AG09309 (cell line): Measurements from ENCODE around the gene TXNDC17.

ENCODE experiments used
- DNase-seq: peaks from one replicate; pipeline ENCODE4 v3.0.0-alpha.2; 2010; ENCODE audit warnings: low read depth
- H3K4me3 ChIP-seq: 2 replicates; pipeline ENCODE4 v1.5.1; 2011; ENCODE audit warnings: mild to moderate bottlenecking, low read depth, low read length, moderate library complexity; ENCODE audit not compliant: control insufficient read depth
- CTCF ChIP-seq: IDR thresholded peaks from 2 replicates; pipeline ENCODE4 v1.5.1; 2011; ENCODE audit warnings: mild to moderate bottlenecking, low read depth, low read length, inconsistent platforms; ENCODE audit not compliant: insufficient read depth, control insufficient read depth; ENCODE audit errors: missing control alignments

Gene TXNDC17

GRCh38 chr17:6597727-6598126 is 43.1 kb upstream of the TXNDC17 start:
- H3K4me3 ChIP-seq: no peak overlapping the region
- DNase-seq: no peak
- TF ChIP-seq CTCF: no peak

GRCh38 chr17:6599364-6599763 is 41.5 kb upstream of the TXNDC17 start:
- TF ChIP-seq CTCF: no peak
- H3K4me3 ChIP-seq: no peak overlapping the region
- DNase-seq: no peak

GRCh38 chr17:6602141-6602540 is 38.7 kb upstream of the TXNDC17 start:
- no peak for DNase-seq
- no peak overlapping the region for H3K4me3 ChIP-seq
- no peak for TF ChIP-seq CTCF

- no peak overlapping the region for H3K4me3 ChIP-seq
- TF ChIP-seq CTCF: no peak
- DNase-seq: no peak
Observed at GRCh38 chr17:6603744-6604325, 37.0 kb upstream of the TXNDC17 start.

GRCh38 chr17:6605142-6605541 is 35.7 kb upstream of the TXNDC17 start:
- DNase-seq: no peak
- no peak for TF ChIP-seq CTCF
- H3K4me3 ChIP-seq: no peak overlapping the region

GRCh38 chr17:6608321-6608720 is 32.5 kb upstream of the TXNDC17 start:
- DNase-seq: no peak
- TF ChIP-seq CTCF: no peak

GRCh38 chr17:6610011-6610410 is 30.8 kb upstream of the TXNDC17 start:
- no peak for DNase-seq
- no peak overlapping the region for H3K4me3 ChIP-seq
- no peak for TF ChIP-seq CTCF

More at GRCh38 chr17:6608321-6608720, 32.5 kb upstream of the TXNDC17 start:
- H3K4me3 ChIP-seq: no peak overlapping the region
